Osteocyte (in vitro differentiated cells): ENCODE data around the gene CFLAR. TPM values are rescaled to one million over a fixed set of nuclear protein-coding genes. Genes with fewer than 3 reads are reported as not detected.

Experiments
- DNase-seq: peaks from one replicate; pipeline ENCODE4 v3.0.0; 2021; ENCODE audit warnings: mixed read lengths; ENCODE audit not compliant: unreplicated experiment; ENCODE audit errors: extremely low spot score
- H3K27ac Mint-ChIP-seq: one replicate; pipeline ENCODE4 v1.8.0; 2021; ENCODE audit warnings: mild to moderate bottlenecking, mixed read lengths; ENCODE audit not compliant: unreplicated experiment
- H3K27me3 Mint-ChIP-seq: one replicate; pipeline ENCODE4 v1.8.0; 2021; ENCODE audit warnings: mixed read lengths; ENCODE audit not compliant: unreplicated experiment
- H3K36me3 Mint-ChIP-seq: one replicate; pipeline ENCODE4 v1.8.0; 2021; ENCODE audit warnings: mixed read lengths; ENCODE audit not compliant: unreplicated experiment
- H3K4me1 Mint-ChIP-seq: one replicate; pipeline ENCODE4 v1.8.0; 2021; ENCODE audit warnings: mixed read lengths; ENCODE audit not compliant: unreplicated experiment
- H3K4me3 Mint-ChIP-seq: one replicate; pipeline ENCODE4 v1.8.0; 2021; ENCODE audit warnings: mild to moderate bottlenecking, moderate library complexity, mixed read lengths; ENCODE audit not compliant: unreplicated experiment
- H3K9me3 Mint-ChIP-seq: one replicate; pipeline ENCODE4 v1.8.0; 2021; ENCODE audit warnings: mixed read lengths; ENCODE audit not compliant: unreplicated experiment
- CTCF ChIP-seq: fragments of 200-600 bp; sonication (generic); IDR thresholded peaks from 2 replicates; pipeline ENCODE4 v1.5.0; 2021; ENCODE audit warnings: antibody characterized with exemption, mild to moderate bottlenecking, moderate library complexity
- total RNA-seq: library from RNA; stranded (reverse); gene quantifications from 2 replicates; pipeline ENCODE4 v1.2.1, GENCODE V29; 2021

The CFLAR gene
- total RNA-seq, 1 donor from 2014 or later = 45.8 TPM

GRCh38 chr2:201188449-201188848, 72.5 kb downstream of the CFLAR start:
- Mint-ChIP-seq H3K36me3 (no peaks in the 10 kb centered on the region), H3K4me3 (no peak overlapping the region), H3K27ac (no peak overlapping the region), H3K9me3 (no peaks in the 10 kb centered on the region), H3K27me3 (peaks cover 1% of the 10 kb centered on the region), H3K4me1 (no peaks in the 10 kb centered on the region)
- DNase-seq = peak; percentile 30
- no peak for TF ChIP-seq CTCF

- TF ChIP-seq CTCF = no peak
- Mint-ChIP-seq H3K27me3 (no peaks in the 10 kb centered on the region), H3K4me1 (peaks cover 3% of the 10 kb centered on the region), H3K27ac (no peak overlapping the region), H3K9me3 (no peaks in the 10 kb centered on the region), H3K36me3 (no peaks in the 10 kb centered on the region), H3K4me3 (no peak overlapping the region)
- DNase-seq = no peak
These were observed 75.3 kb downstream of the CFLAR start for GRCh38 chr2:201191132-201191875.

- Mint-ChIP-seq H3K4me1 (peaks cover 3% of the 10 kb centered on the region), H3K36me3 (no peaks in the 10 kb centered on the region), H3K4me3 (no peak overlapping the region), H3K27ac (no peak overlapping the region), H3K9me3 (no peaks in the 10 kb centered on the region), H3K27me3 (no peaks in the 10 kb centered on the region)
- DNase-seq = no peak
- TF ChIP-seq CTCF = no peak
These were observed 78.1 kb downstream of the CFLAR start for GRCh38 chr2:201194097-201194496.

- Mint-ChIP-seq H3K4me1 (peaks cover 3% of the 10 kb centered on the region), H3K4me3 (no peak overlapping the region), H3K27me3 (no peaks in the 10 kb centered on the region), H3K9me3 (no peaks in the 10 kb centered on the region), H3K36me3 (no peaks in the 10 kb centered on the region), H3K27ac (no peak overlapping the region)
- TF ChIP-seq CTCF = no peak
- no peak for DNase-seq
These were observed 79.4 kb downstream of the CFLAR start for GRCh38 chr2:201195331-201195730.

GRCh38 chr2:201196003-201196402, 80.0 kb downstream of the CFLAR start:
- Mint-ChIP-seq H3K36me3 (no peaks in the 10 kb centered on the region), H3K4me1 (peaks cover 3% of the 10 kb centered on the region), H3K9me3 (no peaks in the 10 kb centered on the region), H3K27me3 (no peaks in the 10 kb centered on the region), H3K4me3 (no peak overlapping the region), H3K27ac (no peak overlapping the region)
- no peak for TF ChIP-seq CTCF
- no peak for DNase-seq
